ENCODE data around the gene METTL5.
"Not testable (repeated sequence)": the region's sequence is repeated elsewhere in the genome, so short reads cannot be mapped to it uniquely, and the experiment has no call there.

Gene METTL5

DNA sequence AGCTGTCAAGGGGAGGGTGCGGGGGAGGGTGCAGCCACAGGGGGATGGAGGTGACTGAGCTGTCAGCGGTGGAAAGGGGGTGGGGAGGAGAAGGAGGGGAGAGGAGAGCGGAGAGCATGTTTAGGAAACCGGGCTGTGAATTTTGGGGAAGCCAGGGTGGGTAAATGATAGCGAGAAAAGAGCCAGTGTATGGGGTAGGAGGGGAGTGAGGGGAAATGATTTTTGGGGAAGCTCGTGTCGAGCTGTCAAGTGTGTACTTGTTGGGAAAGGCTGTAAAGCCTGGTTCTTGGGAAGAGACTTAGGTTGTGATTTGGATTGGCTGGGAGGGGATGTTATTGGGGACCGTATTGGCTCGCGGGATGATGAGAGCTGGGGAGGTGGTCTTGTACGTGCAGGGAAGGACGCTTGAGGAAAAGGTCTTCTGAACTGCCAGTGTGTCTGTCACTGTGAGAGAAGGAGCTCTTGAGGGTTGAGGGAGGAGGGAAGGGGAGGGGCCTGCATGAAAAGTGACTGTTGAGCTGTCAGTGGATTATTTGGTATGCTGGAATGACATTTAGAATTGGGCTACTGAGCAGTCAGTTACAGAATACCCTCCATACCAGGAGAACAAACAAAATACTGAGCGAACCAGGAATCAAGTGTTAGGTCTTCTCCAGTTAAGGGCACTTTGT lies 3.6 kb upstream of the METTL5 start:
- DNase-seq = peak; percentile 24

DNA sequence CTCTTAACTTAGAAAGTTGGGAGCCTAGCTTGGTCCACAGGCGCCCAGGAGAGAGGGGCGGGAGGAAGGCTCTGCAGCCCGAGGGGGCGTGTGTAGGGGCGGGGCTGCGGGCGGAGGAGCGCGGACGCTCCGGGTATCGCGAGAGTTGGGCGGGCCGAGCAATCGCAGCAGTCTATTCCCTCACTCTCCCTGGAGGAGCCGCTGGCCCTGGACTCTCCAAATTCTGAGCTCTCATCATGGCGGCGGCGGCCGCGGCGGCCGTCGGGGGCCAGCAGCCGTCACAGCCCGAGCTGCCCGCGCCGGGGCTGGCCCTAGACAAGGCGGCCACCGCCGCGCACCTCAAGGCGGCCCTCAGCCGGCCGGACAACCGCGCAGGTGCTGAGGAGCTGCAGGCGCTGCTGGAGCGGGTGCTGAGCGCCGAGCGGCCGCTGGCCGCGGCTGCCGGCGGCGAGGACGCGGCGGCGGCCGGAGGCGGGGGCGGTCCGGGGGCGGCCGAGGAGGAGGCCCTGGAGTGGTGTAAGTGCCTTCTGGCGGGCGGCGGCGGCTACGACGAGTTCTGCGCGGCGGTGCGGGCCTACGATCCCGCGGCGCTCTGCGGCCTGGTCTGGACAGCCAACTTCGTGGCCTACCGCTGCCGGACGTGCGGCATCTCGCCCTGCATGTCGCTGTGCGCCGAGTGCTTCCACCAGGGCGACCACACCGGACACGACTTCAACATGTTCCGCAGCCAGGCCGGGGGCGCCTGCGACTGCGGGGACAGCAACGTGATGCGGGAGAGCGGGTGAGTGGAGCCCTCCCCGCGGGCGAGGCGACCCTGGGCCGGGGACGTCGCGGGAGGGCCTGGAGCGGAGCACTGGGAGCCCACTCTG lies 2.8 kb upstream of the METTL5 start, which contains the start of gene UBR3:
TSS of gene UBR3 (plus strand) at position 183 of the 869 bp plus-strand sequence. CDS start at position 237, 54 bp downstream.
- peak; percentile 88 for DNase-seq

DNA sequence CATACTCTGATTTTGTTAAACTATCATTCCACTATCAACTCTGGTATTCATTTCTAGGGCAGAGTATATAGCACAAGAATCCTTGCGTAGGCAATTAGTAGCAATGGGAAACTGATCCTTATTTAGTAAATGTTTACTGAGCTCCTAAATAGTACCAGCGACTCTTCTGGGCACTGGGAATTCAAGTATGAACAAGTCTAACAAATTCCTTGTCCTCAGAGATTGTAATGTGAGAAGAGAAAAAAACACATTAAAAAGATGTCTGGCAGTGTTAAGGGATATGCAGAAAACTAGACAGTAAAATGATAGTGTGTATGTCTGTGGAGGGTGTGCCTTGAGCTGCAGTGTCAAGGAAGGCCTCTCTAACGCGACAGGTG lies 721 bp downstream of the METTL5 start:
- DNase-seq = no peak

DNA sequence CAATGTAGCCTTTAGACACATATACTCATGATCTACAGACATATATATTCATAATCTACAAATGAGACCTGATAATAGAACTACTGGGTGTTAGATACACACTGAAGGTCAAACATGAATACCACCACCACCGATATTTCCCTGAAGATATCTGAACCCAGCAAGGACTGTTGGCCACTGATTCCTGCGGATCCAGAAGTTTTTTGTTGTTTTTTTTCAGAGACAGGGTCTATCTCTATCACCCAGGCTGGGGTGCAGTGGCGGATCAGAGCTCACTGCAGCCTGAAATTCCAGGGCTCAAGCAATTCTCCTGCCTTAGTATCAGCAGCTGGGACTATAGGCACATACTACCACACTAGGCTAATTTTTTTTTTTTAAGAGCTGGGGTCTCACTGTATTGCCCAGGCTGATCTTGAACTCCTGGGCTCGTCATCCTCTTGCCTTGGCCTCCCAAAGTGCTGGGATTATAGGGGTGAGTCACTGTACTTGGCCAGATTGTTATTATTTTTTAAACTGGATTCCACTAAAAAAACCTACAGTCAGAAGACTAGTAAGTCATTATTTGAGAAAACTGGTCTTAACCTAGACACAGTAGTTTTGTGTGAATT lies 1.8 kb downstream of the METTL5 start:
- no peak for DNase-seq

DNA sequence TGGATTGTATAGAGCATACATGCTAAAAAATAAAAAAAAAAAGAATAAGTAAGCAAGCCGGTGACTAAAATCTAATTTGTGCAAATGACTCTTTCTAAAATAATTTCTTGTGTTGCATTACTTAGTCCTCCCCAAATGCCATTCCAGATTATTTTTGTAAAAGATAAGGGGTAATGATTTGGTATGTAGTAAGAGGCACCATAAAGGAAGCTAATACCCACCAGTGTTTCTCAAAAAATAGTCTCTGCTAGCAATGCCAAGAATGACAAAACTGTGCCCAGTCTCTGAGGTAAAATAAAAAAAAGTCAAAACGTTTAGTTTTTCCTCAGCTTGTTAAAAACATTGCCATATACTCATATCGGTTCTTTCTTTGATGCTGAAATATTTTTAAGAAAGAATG lies 2.7 kb downstream of the METTL5 start:
- DNase-seq = no peak

DNA sequence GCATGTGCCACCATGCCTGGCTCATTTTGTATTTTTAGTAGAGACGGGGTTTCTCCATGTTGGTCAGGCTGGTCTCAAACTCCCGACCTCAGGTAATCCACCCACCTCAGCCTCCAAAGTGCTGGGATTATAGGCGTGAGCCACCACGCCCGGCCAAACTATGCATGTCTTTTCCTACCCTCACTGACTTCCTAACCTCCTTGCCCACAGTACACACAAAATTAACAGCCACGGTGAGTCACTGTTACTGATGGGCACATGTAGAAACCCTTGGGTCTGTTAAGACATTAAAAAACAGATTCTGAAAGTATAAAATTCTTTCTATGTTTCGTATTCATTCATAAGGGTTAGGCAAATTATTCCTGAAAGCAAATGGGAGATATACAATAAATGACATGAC lies 4.6 kb downstream of the METTL5 start:
- DNase-seq = not testable (repeated sequence)

DNA sequence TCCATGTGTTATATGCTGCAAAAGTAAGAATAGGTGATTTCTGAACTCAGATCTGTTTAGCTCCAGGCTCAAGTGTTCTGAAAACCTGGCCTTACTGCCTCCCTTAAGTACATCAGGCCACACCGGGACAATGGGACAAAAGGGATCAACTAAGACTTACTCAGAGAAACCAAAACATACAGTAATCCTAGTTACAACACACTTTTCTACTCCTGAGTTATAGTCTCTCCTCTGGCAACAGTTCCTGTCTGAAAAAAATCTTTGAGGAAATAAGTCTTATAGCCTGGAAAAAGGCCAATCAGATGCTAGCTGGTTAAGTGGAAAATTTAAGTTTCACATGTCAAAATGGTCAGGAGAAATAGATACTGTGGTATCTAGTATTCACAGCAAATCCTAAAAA lies 5.6 kb downstream of the METTL5 start:
- no peak for DNase-seq

DNA sequence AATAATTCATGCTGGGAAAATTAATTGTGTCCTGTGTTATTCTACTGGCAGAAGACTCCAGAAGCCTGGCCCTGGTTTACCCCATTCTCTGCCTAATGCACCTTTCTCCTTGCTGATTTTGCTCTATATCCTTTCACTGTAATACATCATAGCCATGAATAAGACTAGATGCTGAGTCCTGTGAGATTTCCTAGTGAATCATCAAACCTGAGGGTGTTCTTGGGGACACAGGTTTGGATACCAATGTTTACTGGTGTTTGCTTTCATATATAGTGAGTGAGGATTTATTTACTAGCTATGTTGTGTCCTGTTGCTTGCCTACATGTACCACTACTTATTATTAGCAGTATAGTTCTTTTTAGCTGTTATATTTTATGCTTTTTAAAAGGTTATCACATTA lies 6.5 kb downstream of the METTL5 start:
- DNase-seq = no peak

DNA sequence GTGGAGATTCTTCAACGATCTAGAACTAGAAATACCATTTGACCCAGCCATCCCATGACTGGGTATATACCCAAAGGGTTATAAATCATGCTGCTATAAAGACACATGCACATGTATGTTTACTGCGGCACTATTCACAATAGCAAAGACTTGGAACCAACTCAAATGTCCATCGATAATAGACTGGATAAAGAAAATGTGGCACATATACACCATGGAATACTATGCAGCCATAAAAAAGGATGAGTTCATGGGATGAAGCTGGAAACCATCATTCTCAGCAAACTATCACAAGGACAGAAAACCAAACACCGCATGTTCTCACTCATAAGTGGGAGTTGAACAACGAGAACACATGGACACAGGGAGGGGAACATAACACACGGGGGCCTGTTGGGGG lies 7.3 kb downstream of the METTL5 start:
- DNase-seq = not testable (repeated sequence)

DNA sequence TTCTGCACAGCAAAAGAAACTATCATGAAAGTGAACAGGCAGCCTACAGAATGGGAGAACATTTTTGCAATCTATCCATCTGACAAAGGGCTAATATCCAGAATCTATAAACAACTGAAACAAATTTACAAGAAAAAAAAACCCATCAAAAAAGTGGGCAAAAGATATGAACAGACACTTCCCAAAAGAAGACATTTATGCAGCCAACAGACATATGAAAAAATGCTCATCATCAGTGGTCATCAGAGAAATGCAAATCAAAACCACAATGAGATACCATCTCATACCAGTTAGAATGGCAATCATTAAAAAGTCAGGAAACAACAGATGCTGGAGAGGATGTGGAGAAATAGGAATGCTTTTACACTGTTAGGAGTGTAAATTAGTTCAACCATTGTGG lies 7.7 kb downstream of the METTL5 start:
- not testable (repeated sequence) for DNase-seq

DNA sequence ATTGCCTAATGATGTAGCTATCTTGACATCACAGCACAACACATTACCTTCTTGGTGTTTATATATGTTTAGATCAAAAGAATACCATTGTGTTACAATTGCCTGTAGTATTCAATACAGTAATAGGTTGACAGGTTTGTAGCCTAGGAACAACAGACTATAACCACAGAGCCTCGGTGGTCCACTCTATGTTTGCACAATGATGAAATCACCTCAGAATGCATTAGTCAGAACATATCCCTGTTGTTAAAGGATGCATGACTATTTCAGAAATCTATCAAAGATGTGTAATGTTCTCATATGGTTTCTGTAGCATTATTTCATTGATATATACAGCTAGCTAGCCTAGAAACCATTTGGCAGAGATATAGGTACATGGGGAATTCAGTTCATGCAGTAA lies 8.9 kb downstream of the METTL5 start:
- DNase-seq = no peak

DNA sequence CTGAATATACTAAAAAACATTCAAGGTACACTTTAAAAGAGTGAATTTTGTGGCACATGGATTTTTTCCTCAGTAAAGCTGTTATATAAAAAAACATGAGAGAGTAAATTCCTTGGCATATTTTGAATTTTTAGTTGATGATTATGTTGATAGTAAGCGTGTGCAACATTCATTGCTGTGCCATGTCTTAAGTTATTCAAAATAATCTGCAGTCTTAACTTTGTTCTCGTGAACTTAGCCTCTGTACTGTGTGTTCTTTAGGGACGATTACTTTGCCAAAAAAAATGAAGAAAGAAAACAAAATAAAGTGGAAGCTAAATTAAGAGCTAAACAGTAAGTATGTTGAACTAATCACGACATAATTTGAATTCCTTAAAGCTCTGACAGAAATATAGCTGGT lies 16.5 kb downstream of the METTL5 start:
- no peak for DNase-seq

DNA sequence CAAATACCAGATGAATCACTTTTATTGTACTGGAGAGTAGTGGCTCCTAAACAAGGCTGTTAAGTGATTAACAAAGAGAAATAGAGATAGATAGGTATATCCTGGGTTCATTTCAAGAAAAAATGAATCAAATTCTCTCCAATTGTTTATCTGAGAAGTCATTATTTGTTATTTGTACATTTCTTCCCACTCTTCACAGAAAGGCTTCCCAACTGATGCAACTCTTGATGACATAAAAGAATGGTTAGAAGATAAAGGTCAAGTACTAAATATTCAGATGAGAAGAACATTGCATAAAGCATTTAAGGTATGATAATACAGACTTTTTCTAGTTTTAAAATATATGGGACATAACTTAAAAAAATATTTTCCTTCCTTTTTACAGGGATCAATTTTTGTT lies 18.1 kb downstream of the METTL5 start:
- no peak for DNase-seq

DNA sequence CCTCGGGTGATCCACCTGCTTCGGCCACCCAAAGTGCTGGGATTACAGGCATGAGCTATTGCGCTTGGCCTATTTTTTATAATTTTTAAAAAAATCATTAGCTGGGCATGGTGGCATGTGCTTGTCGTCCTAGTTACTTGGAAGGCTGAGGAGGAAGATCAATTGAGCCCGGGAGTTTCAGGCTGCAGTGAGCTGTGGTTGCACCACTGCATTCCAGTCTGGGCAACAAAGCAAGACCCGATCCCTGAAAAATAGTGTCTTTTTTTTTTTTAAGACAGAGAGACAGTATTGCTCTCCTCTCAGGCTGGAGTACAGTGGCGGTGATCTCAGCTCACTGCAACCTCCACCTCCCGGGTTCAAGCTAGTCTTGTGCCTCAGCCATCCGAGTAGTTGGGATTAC lies 21.2 kb downstream of the METTL5 start:
- DNase-seq = no peak

DNA sequence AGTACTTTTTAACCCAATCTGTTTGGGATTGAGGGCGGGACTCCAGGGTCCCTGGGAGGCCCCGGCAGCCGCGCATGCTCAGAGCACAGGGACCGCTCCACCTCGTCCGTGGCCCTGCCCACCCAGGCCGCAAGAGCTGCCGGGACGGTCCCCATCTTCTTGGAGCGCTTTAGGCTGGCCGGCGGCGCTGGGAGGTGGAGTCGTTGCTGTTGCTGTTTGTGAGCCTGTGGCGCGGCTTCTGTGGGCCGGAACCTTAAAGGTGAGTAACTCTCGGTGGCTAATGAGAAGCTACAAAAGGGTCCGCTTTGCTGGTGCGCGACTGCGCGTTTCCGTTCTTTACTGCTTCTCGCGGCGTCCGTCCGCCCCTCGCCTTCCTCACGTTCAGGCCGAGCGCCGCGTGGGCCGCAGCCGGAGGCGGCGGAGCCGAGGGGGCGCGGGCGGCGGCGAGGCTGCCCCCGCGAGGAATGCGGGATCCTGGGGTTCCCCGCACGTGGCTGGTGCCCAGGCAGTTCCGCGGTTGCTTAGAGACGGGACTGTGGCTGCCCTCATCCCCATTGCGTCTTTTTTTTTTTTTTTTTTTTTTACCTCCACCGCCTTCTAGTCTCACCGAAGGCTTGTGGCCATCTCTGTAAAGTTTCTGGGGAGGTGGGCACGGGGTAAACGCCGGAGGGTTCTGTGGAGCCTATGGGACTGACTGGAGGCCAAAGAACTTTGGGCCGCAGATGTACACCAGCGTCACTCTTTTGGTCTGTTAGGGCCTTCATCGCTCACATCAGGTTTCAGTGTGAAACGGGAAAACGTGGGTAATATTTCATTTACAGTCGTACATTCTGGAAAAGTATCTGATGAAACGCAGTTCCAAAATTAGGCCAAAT lies 25.8 kb downstream of the METTL5 start, which contains the start of gene SSB:
TSS of gene SSB (plus strand) at position 154 of the 875 bp plus-strand sequence. CDS start 2,090 bp downstream, outside the sequence.
- DNase-seq = peak; percentile 93

DNA sequence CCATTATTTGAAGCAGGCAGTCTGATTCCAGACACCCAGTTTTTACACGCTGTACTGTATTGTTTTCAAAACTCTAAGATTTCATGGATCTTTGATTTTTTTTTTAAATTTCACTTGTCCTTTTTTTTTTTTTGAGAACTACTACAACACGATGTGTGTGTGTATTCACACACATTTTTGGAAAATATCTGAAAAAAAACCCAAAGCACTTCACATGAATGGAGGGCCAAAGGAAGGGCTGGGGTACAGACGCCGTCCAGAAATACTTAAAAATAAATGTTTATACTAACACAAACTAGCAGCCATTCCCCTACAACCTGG lies 26.3 kb downstream of the METTL5 start:
- no peak for DNase-seq

DNA sequence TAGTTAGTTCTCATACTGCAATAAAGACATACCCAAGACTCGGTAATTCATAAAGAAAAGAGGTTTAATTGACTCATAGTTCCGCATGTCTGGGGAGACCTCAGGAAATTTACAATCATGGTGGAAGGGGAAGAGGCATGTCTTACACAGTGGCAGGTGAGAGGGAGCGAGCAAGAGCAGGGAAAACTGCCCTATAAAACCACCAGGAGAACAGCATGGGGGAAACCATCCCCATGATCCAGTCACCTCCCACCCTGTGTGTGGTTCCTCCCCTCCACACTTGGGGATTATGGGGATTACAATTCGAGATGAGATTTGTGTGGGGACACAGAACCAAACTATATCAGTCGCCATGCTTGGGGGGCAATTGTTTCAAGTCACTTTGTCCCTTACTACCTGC lies 27.1 kb downstream of the METTL5 start:
- DNase-seq = no peak

DNA sequence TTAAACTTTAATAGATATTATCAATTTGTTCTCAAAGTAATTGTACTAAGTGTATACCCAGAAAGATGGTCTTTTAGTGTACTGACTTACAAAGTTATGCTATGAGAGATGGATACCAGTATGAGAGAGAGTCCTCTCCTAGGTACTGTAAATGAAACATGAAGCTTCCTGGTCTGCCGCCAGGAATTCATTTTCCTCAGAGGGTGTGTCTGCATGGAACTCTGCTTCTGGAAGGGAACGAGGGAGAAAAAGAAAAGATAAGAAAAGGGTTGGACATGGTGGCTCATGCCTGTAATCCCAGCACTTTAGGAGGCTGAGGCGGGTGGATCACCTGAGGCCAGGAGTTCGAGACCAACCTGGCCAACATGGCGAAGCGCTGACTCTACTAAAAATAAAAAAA lies 28.3 kb downstream of the METTL5 start:
- no peak for DNase-seq

DNA sequence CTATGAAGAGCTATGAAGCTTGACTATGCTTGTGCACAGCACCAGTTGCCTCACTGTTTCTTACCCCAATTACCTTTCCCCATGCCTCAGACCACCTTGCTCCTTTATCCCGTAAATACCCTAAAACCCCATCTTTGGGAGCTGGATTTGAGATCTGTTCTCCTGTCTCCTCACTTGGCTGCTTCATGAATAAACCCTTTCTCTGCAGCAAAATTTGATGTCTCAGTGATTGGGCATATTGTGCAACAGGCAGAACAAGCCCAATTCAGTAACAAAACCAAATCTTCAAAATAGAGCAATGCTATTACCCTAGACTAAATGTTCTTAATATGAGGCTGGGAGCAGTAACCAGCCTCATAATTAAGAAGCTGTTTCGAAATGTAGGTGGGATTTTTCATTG lies 29.5 kb downstream of the METTL5 start:
- DNase-seq = no peak

DNA sequence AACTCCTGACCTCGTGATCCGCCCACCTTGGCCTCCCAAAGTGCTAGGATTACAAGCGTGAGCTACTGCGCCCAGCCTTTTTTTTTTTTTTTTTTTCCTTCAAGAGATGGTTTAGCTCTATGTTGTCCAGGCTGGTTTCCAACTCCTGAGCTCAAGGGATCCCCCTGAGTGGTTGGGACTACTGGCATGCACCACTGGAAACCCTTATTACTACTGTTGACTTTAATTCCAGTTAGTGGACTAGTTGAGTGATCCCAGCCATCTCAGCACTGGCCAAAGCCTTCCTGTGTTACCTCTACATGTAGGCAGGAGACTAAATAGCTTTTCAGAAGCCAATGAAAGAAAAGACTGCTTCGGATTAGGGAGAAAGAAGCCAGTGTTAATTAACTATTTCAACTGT lies 34.1 kb downstream of the METTL5 start:
- no peak for DNase-seq

DNA sequence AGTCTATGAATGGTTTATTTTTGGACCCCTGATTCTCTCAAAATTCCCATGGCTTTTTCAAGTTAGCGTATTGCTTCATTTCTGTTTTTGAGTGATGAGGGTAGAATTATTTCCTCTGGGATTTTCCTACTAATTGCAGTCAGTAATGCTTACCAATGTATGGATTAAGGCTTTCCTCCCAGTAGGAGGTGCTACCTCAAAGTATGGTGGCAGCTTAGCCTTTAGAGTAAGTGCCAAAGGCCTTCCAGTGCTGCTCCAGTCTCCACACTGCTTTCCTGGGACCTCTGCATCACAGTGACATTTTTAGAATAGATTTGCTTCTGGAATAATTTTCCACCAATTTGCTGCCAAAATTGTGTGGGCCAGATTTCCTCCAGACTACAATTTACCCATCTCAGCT lies 42.2 kb downstream of the METTL5 start:
- DNase-seq = no peak

DNA sequence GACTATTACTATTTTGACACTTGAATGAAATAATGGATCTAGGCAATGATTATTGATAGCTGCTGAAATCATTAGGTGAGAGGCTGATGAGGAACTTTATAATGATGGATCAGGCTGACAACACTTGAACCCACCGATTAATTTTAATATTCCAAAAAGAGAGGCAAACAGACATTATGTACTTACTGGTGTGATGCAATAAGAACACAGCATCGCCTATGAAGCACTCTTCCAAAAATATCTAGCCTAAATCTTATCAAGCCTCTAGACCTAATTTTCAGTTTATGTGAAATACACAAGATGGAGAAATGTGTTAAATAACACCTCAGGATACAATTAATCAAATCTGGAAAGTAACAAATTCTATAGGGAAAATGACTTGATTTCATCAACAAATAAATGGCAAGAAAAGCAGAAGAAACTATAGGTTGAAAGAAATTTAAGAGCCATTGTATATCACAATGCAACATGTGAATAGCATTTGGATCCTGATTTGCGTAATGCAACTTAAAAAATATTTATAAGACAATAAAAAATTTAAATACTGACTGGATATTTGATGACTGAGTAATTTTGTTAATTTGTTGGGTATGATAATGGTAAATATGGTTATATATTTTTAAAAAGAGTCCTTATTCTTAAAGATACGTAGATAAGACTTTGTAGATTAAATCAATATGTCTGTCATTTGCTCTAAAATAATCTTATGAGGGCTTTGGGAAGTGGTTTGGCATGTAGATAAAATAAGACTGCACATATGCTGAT lies 43.3 kb downstream of the METTL5 start:
- no peak for DNase-seq
